HL-60 (cell line): Measurements from ENCODE around the gene TTC39B.

ENCODE experiments used
- DNase-seq, 2 experiments: peaks; one replicate each; pipeline ENCODE4 v3.0.0-alpha.2; 2010 to 2020; ENCODE audit warnings: low read depth in 1 of 2, low spot score in 1 of 2
- H3K27ac ChIP-seq: fragments of 250-450 bp; sonication (Bioruptor Pico); replicated peaks from 2 replicates; pipeline ENCODE4 v1.5.1; 2020; ENCODE audit warnings: mild to moderate bottlenecking, moderate library complexity
- H3K27me3 ChIP-seq: fragments of 250-450 bp; sonication (Bioruptor Pico); 2 replicates; pipeline ENCODE4 v1.5.1; 2021; ENCODE audit warnings: mild to moderate bottlenecking, moderate library complexity; ENCODE audit not compliant: insufficient read depth, poor library complexity, severe bottlenecking
- H3K4me3 ChIP-seq: replicated peaks from 2 replicates; pipeline ENCODE4 v1.5.1; 2011; ENCODE audit warnings: mild to moderate bottlenecking, control low read depth, low read length; ENCODE audit not compliant: insufficient read depth
- GABPA ChIP-seq: IDR thresholded peaks from 2 replicates; pipeline ENCODE4 v1.6.1; 2012; ENCODE audit warnings: low read depth
- POLR2AphosphoS5 ChIP-seq: IDR thresholded peaks from 2 replicates; pipeline ENCODE4 v1.6.1; 2012; ENCODE audit warnings: low read depth
- SPI1 ChIP-seq: IDR thresholded peaks from 2 replicates; pipeline ENCODE4 v1.6.1; 2012; ENCODE audit warnings: low read depth, mild to moderate bottlenecking, borderline replicate concordance
- TF ChIP-seq, protein P1 (sequence below): IDR thresholded peaks from 2 replicates; pipeline ENCODE4 v1.6.1; 2012; ENCODE audit warnings: low read depth; ENCODE audit not compliant: insufficient replicate concordance
- TF ChIP-seq, protein P2 (sequence below): IDR thresholded peaks from one replicate; pipeline ENCODE4 v1.5.1; 2011; ENCODE audit warnings: low read length, control low read depth, inconsistent platforms; ENCODE audit not compliant: insufficient read depth

The TTC39B gene

DNA sequence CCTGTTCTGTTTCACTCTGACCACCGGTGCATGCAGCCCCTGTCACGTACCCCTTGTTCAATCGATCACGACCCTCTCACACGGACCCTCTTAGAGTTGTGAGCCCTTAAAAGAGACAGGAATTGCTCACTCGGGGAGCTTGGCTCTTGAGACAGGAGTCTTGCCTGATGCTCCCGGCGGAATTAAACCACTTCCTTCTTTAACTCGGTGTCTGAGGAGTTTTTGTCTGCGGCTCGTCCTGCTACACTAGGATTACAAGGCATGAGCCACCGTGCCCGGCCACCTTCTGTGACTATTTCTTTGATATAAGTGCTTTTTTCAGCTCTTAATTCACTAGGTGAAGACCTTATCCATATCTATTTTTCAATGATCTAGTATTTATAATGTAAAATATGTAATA lies 167.5 kb downstream of the TTC39B start:
- Histone ChIP-seq H3K27me3 (no peaks in the 10 kb centered on the region), H3K27ac (no peak overlapping the region), H3K4me3 (no peak overlapping the region)
- TF ChIP-seq, protein P1, sequence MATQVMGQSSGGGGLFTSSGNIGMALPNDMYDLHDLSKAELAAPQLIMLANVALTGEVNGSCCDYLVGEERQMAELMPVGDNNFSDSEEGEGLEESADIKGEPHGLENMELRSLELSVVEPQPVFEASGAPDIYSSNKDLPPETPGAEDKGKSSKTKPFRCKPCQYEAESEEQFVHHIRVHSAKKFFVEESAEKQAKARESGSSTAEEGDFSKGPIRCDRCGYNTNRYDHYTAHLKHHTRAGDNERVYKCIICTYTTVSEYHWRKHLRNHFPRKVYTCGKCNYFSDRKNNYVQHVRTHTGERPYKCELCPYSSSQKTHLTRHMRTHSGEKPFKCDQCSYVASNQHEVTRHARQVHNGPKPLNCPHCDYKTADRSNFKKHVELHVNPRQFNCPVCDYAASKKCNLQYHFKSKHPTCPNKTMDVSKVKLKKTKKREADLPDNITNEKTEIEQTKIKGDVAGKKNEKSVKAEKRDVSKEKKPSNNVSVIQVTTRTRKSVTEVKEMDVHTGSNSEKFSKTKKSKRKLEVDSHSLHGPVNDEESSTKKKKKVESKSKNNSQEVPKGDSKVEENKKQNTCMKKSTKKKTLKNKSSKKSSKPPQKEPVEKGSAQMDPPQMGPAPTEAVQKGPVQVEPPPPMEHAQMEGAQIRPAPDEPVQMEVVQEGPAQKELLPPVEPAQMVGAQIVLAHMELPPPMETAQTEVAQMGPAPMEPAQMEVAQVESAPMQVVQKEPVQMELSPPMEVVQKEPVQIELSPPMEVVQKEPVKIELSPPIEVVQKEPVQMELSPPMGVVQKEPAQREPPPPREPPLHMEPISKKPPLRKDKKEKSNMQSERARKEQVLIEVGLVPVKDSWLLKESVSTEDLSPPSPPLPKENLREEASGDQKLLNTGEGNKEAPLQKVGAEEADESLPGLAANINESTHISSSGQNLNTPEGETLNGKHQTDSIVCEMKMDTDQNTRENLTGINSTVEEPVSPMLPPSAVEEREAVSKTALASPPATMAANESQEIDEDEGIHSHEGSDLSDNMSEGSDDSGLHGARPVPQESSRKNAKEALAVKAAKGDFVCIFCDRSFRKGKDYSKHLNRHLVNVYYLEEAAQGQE: no peak
- TF ChIP-seq POLR2AphosphoS5 (no peak), GABPA (no peak), SPI1 (no peak)
- TF ChIP-seq, protein P2, sequence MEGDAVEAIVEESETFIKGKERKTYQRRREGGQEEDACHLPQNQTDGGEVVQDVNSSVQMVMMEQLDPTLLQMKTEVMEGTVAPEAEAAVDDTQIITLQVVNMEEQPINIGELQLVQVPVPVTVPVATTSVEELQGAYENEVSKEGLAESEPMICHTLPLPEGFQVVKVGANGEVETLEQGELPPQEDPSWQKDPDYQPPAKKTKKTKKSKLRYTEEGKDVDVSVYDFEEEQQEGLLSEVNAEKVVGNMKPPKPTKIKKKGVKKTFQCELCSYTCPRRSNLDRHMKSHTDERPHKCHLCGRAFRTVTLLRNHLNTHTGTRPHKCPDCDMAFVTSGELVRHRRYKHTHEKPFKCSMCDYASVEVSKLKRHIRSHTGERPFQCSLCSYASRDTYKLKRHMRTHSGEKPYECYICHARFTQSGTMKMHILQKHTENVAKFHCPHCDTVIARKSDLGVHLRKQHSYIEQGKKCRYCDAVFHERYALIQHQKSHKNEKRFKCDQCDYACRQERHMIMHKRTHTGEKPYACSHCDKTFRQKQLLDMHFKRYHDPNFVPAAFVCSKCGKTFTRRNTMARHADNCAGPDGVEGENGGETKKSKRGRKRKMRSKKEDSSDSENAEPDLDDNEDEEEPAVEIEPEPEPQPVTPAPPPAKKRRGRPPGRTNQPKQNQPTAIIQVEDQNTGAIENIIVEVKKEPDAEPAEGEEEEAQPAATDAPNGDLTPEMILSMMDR: no peak
- no peak for DNase-seq

DNA sequence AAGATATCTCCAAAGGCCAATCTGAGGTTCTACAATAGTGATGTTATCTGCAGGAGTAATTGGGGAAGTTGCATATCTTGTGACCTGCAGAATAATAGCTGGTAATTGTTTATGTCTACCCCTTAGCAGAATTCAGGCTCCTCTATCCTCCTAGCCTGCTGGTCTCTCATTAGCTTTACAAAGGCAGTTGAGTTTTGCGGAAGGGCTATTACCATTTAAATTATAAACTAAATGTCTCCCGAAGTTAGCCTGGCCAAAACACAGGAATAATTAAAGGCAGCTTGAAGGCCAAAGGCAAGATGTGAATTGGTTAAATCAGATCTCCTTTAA lies 168.7 kb downstream of the TTC39B start:
- no peak for DNase-seq
- no peak for TF ChIP-seq SPI1
- no peak for TF ChIP-seq POLR2AphosphoS5
- TF ChIP-seq, protein P2: no peak
- no peak for TF ChIP-seq GABPA
- TF ChIP-seq, protein P1: no peak
- Histone ChIP-seq H3K4me3 (no peak overlapping the region), H3K27ac (no peak overlapping the region), H3K27me3 (no peaks in the 10 kb centered on the region)

DNA sequence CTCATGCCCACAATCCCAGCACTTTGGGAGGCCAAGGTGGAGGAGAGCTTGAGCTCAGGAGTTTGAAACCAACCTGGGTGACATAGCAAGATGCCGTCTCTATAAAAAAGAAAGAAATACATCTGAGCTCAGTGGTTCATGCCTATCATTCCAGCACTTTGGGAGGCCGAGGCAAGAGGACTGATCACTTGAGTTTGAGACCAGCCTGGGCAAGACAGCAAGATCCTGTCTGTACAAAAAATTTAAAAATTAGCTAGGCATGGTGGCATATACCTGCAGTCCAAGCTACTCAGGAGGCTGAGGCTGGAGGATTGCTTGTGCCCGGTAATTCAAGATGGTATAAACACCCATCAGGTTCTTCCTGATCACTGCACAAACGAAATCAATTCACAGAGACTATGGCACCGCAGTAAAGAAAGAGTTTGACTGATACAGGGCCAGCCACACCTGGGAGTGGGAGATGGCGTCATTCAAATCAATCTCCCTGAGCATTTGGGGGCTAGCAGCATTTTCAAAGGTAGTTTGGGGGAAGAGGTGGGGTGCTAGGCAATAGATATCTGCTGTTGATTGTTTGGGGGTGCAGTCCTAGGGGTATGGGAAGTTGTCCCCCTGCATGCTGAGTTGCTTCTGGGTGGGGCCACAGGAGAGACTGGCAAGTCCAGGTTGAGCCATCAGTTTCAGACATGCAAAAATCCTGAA lies 169.2 kb downstream of the TTC39B start:
- no peak overlapping the region for H3K4me3 ChIP-seq
- no peak overlapping the region for H3K27ac ChIP-seq
- DNase-seq: no peak
- TF ChIP-seq, protein P2: no peak
- TF ChIP-seq GABPA: no peak
- TF ChIP-seq SPI1: no peak
- no peak for TF ChIP-seq POLR2AphosphoS5
- TF ChIP-seq, protein P1: no peak
- H3K27me3 ChIP-seq: no peaks in the 10 kb centered on the region
